ENCODE results near the gene DACH1. TPM values are rescaled to one million over a fixed set of nuclear protein-coding genes. Genes with fewer than 3 reads are reported as not detected.

The DACH1 gene
- total and polyA plus RNA-seq, 4 donors = 1.4 to 42.3 (median 3.7) TPM

- H3K27me3 ChIP-seq (ENCODE audit: control insufficient read depth in 3 of 3, insufficient read depth in 3 of 3, low read length in 2 of 3) = no peaks in the 10 kb centered on the region
- no peak overlapping the region for H3K9ac ChIP-seq (ENCODE audit: insufficient read depth in 1 of 2, low read length in 2 of 2)
- no peak for DNase-seq
- no peak for ATAC-seq (ENCODE audit: insufficient read depth, low FRiP score)
- H3K4me3 ChIP-seq = no peak overlapping the region
- peaks cover 0 to 21% (median 0%) of the 10 kb centered on the region in 5 donors for H3K4me1 ChIP-seq (ENCODE audit: control insufficient read depth in 5 of 5, insufficient read depth in 5 of 5, low read length in 5 of 5)
- peaks cover 0 to 5% (median 0%) of the 10 kb centered on the region in 4 donors for H3K9me3 ChIP-seq (ENCODE audit: control insufficient read depth in 4 of 4, insufficient read depth in 3 of 4, low read length in 3 of 4)
- 86 to 90% methylated on average over 6 of the region's 6 CpGs for WGBS, 2 donors
- TF ChIP-seq, protein P1, sequence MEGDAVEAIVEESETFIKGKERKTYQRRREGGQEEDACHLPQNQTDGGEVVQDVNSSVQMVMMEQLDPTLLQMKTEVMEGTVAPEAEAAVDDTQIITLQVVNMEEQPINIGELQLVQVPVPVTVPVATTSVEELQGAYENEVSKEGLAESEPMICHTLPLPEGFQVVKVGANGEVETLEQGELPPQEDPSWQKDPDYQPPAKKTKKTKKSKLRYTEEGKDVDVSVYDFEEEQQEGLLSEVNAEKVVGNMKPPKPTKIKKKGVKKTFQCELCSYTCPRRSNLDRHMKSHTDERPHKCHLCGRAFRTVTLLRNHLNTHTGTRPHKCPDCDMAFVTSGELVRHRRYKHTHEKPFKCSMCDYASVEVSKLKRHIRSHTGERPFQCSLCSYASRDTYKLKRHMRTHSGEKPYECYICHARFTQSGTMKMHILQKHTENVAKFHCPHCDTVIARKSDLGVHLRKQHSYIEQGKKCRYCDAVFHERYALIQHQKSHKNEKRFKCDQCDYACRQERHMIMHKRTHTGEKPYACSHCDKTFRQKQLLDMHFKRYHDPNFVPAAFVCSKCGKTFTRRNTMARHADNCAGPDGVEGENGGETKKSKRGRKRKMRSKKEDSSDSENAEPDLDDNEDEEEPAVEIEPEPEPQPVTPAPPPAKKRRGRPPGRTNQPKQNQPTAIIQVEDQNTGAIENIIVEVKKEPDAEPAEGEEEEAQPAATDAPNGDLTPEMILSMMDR (IDR thresholded peaks at IDR 0.05; ENCODE audit: control extremely low read depth, extremely low read depth) = no peak
- H3K36me3 ChIP-seq (ENCODE audit: control insufficient read depth in 4 of 4, insufficient read depth in 4 of 4, low read length in 4 of 4) = peaks cover 0 to 13% (median 5%) of the 10 kb centered on the region in 4 donors
- no peak overlapping the region for H3K27ac ChIP-seq (ENCODE audit: low read depth in 1 of 2, low read length in 1 of 2)
These were observed 389.3 kb downstream of the DACH1 start for GRCh38 chr13:71477735-71478134.

GRCh38 chr13:71474936-71475335 is 392.1 kb downstream of the DACH1 start:
- Histone ChIP-seq H3K4me3 (no peak overlapping the region), H3K4me1 (ENCODE audit: control insufficient read depth in 5 of 5, insufficient read depth in 5 of 5, low read length in 5 of 5) (peaks cover 0 to 24% (median 0%) of the 10 kb centered on the region in 5 donors), H3K27me3 (ENCODE audit: control insufficient read depth in 3 of 3, insufficient read depth in 3 of 3, low read length in 2 of 3) (no peaks in the 10 kb centered on the region), H3K9me3 (ENCODE audit: control insufficient read depth in 4 of 4, insufficient read depth in 3 of 4, low read length in 3 of 4) (no peaks in the 10 kb centered on the region), H3K27ac (ENCODE audit: low read depth in 1 of 2, low read length in 1 of 2) (no peak overlapping the region), H3K9ac (ENCODE audit: insufficient read depth in 1 of 2, low read length in 2 of 2) (no peak overlapping the region), H3K36me3 (ENCODE audit: control insufficient read depth in 4 of 4, insufficient read depth in 4 of 4, low read length in 4 of 4) (peaks cover 0 to 13% (median 6%) of the 10 kb centered on the region in 4 donors)
- 83 to 90% methylated on average over 3 of the region's 3 CpGs for WGBS, 2 donors
- TF ChIP-seq, protein P1 (IDR thresholded peaks at IDR 0.05; ENCODE audit: control extremely low read depth, extremely low read depth) = no peak
- DNase-seq = peak in 2 of 3 donors; percentile 47 to 66
- no peak for ATAC-seq (ENCODE audit: insufficient read depth, low FRiP score)

DNA sequence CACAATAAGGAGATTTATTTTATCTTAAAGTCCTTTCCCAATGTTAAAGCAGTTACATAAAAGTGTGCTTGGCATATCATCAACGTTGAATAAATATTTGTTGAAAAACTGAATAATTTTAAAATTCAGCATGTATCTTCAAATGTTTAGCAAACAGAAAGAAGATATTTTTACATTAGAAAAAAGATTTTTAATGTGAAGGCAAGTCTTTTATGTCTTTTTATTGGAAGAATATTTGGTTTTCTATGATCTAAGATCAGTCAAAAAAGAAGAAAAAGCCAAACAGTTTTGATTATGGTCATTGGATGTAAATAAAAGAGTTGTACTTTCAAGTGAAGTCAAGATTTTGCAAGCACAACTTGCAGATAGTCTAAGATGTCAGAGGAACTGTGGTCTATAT is 397.4 kb downstream of the DACH1 start:
- DNase-seq (peak in 2 of 3 donors; percentile 74 to 82), ATAC-seq (ENCODE audit: insufficient read depth, low FRiP score) (no peak)
- no peak overlapping the region for H3K9ac ChIP-seq (ENCODE audit: insufficient read depth in 1 of 2, low read length in 2 of 2)
- no peaks in the 10 kb centered on the region for H3K27me3 ChIP-seq (ENCODE audit: control insufficient read depth in 3 of 3, insufficient read depth in 3 of 3, low read length in 2 of 3)
- no peak overlapping the region for H3K27ac ChIP-seq (ENCODE audit: low read depth in 1 of 2, low read length in 1 of 2)
- no peaks in the 10 kb centered on the region for H3K9me3 ChIP-seq (ENCODE audit: control insufficient read depth in 4 of 4, insufficient read depth in 3 of 4, low read length in 3 of 4)
- H3K4me1 ChIP-seq (ENCODE audit: control insufficient read depth in 5 of 5, insufficient read depth in 5 of 5, low read length in 5 of 5) = peaks cover 0 to 32% (median 0%) of the 10 kb centered on the region in 5 donors
- H3K36me3 ChIP-seq (ENCODE audit: control insufficient read depth in 4 of 4, insufficient read depth in 4 of 4, low read length in 4 of 4) = peaks cover 0 to 2% (median 0%) of the 10 kb centered on the region in 4 donors
- no peak overlapping the region for H3K4me3 ChIP-seq
- 46 to 77% methylated on average over 1 of the region's 1 CpG for WGBS, 2 donors
- TF ChIP-seq, protein P1 (IDR thresholded peaks at IDR 0.05; ENCODE audit: control extremely low read depth, extremely low read depth) = no peak

DNA sequence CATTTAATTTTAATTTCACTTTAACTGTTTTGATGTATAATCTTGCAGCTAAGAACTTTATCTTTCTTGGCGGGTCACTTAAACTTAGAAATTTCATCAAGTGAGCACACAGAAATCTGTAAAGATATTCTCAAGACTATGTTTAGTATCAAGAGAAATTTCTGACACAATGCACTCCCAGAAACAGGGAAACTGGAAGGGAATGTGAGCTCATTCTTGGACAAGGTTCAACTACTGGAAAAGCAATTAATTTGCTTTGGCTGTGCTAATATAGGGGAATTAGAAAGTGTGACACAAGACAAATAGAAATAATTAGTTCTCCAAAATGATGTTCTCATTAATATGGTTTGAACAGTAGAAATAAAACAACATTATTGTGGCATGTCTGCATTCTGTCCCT is 402.3 kb downstream of the DACH1 start:
- Histone ChIP-seq H3K9ac (ENCODE audit: insufficient read depth in 1 of 2, low read length in 2 of 2) (no peak overlapping the region), H3K4me3 (no peak overlapping the region), H3K4me1 (ENCODE audit: control insufficient read depth in 5 of 5, insufficient read depth in 5 of 5, low read length in 5 of 5) (peaks cover 0 to 46% (median 0%) of the 10 kb centered on the region in 5 donors), H3K27me3 (ENCODE audit: control insufficient read depth in 3 of 3, insufficient read depth in 3 of 3, low read length in 2 of 3) (no peaks in the 10 kb centered on the region), H3K9me3 (ENCODE audit: control insufficient read depth in 4 of 4, insufficient read depth in 3 of 4, low read length in 3 of 4) (no peaks in the 10 kb centered on the region), H3K36me3 (ENCODE audit: control insufficient read depth in 4 of 4, insufficient read depth in 4 of 4, low read length in 4 of 4) (no peaks in the 10 kb centered on the region), H3K27ac (ENCODE audit: low read depth in 1 of 2, low read length in 1 of 2) (no peak overlapping the region)
- TF ChIP-seq, protein P1 (IDR thresholded peaks at IDR 0.05; ENCODE audit: control extremely low read depth, extremely low read depth) = no peak
- ATAC-seq (ENCODE audit: insufficient read depth, low FRiP score) (no peak), DNase-seq (peak in 2 of 3 donors; percentile 57 to 70)
- 69 to 82% methylated on average over 1 of the region's 1 CpG for WGBS, 2 donors
